HCT116 (cell line): ENCODE results near the gene TEX48. TPM values are rescaled to one million over a fixed set of nuclear protein-coding genes. Genes with fewer than 3 reads are reported as not detected.

Experiments used
- ATAC-seq: fragments of 200-7000 bp; cut with Tn5 transposase; 2 replicates; pipeline ENCODE4 v1.9.1; 2020; ENCODE audit warnings: mild to moderate bottlenecking, moderate library complexity
- BruUV-seq: library from RNA; stranded (reverse); fragments of 400-500 nt; replicated peaks from 2 replicates; lab custom pipeline; 2021; lab: Mats Ljungman, UMichigan
- CTCF ChIA-PET: fragments of 300-600 bp; sonication (Branson Sonifier 250); formaldehyde crosslinking; loops from one replicate; lab custom pipeline; 2021; ENCODE audit warnings: antibody characterized with exemption; lab: Charles Lee
- POLR2A ChIA-PET: fragments of 300-600, 350-600 bp; sonication (Branson Sonifier 250); formaldehyde crosslinking; loops from one replicate; lab custom pipeline; 2021; ENCODE audit warnings: antibody characterized with exemption; lab: Charles Lee
- RAD21 ChIA-PET, 2 experiments: fragments of 300-600 bp; sonication (Branson Sonifier 250); formaldehyde crosslinking; loops; one replicate each; lab custom pipeline; 2023; ENCODE audit warnings: low total read pairs in 2 of 2; ENCODE audit not compliant: uncharacterized antibody in 2 of 2, unreplicated experiment in 2 of 2, low non-redundant PET in 1 of 2; lab: Charles Lee
- DNase-seq: peaks from one replicate; pipeline ENCODE4 v3.0.0-alpha.2; 2010; ENCODE audit warnings: low read depth, low spot score
- H2AFZ ChIP-seq: fragments of 200-600 bp; shearing (Covaris generic), sonication (generic); 2 replicates; pipeline ENCODE4 v1.6.1; 2017; ENCODE audit warnings: low read depth, mixed run types, mixed read lengths, antibody characterized with exemption, low read length; ENCODE audit not compliant: poor library complexity, severe bottlenecking
- H3K27ac ChIP-seq: 2 replicates; pipeline ENCODE4 v1.5.1; 2012; ENCODE audit warnings: low read depth, low read length
- H3K27me3 ChIP-seq: fragments of 200-600 bp; sonication (generic); 2 replicates; pipeline ENCODE4 v1.6.1; 2016; ENCODE audit warnings: mixed run types, low read length, mixed read lengths; ENCODE audit not compliant: insufficient read depth
- H3K36me3 ChIP-seq, 2 experiments: fragments of 200-500 bp in 1 of 2; fragments of 200-600 bp in 1 of 2; sonication (Bioruptor generic) in 1 of 2; sonication (generic) in 1 of 2; 2 replicates each; pipeline versions ENCODE4 v1.5.1 to v1.6.1; 2014 to 2016; ENCODE audit warnings: low read length in 2 of 2, inconsistent platforms in 1 of 2, mixed read lengths in 1 of 2, mixed run types in 1 of 2; ENCODE audit not compliant: insufficient read depth in 2 of 2, control insufficient read depth in 1 of 2
- H3K4me1 ChIP-seq, 2 experiments: fragments of 200-600 bp in 1 of 2; sonication (generic) in 1 of 2; 2 replicates each; pipeline versions ENCODE4 v1.5.1 to v1.6.1; 2012 to 2017; ENCODE audit warnings: low read length in 2 of 2, inconsistent platforms in 1 of 2, mild to moderate bottlenecking in 1 of 2, mixed read lengths in 1 of 2, mixed run types in 1 of 2, moderate library complexity in 1 of 2; ENCODE audit not compliant: insufficient read depth in 2 of 2, control insufficient read depth in 1 of 2
- H3K4me2 ChIP-seq: fragments of 200-600 bp; sonication (generic); 2 replicates; pipeline ENCODE4 v1.6.1; 2017; ENCODE audit warnings: mixed run types, low read length, mixed read lengths
- H3K4me3 ChIP-seq, 2 experiments: fragments of 200-600 bp in 1 of 2; sonication (generic) in 1 of 2; replicated peaks in 1 of 2; 2 replicates each; pipeline ENCODE4 v1.5.1; 2011 to 2016; ENCODE audit warnings: low read length in 2 of 2, control low read depth in 1 of 2, low read depth in 1 of 2, mild to moderate bottlenecking in 1 of 2, mixed read lengths in 1 of 2, mixed run types in 1 of 2
- H3K79me2 ChIP-seq: fragments of 200-600 bp; sonication (generic); 2 replicates; pipeline ENCODE4 v1.6.1; 2017; ENCODE audit warnings: mild to moderate bottlenecking, mixed run types, low read length, moderate library complexity, mixed read lengths; ENCODE audit not compliant: insufficient read depth
- H3K9ac ChIP-seq: fragments of 200-600 bp; sonication (generic); 2 replicates; pipeline ENCODE4 v1.6.1; 2016; ENCODE audit warnings: low read length, mixed read lengths
- H3K9me2 ChIP-seq: fragments of 200-600 bp; sonication (generic), shearing (Covaris generic); 2 replicates; pipeline ENCODE4 v1.6.1; 2017; ENCODE audit warnings: mixed run types, mild to moderate bottlenecking, moderate library complexity; ENCODE audit not compliant: insufficient read depth
- H3K9me3 ChIP-seq, 2 experiments: fragments of 200-500 bp in 1 of 2; fragments of 200-600 bp in 1 of 2; sonication (Bioruptor generic) in 1 of 2; sonication (generic) in 1 of 2; 2 replicates each; pipeline ENCODE4 v1.6.1; 2014 to 2017; ENCODE audit warnings: low read length in 2 of 2, mixed read lengths in 2 of 2, inconsistent platforms in 1 of 2, low read depth in 1 of 2, mild to moderate bottlenecking in 1 of 2, mixed run types in 1 of 2, moderate library complexity in 1 of 2; ENCODE audit not compliant: control insufficient read depth in 1 of 2, insufficient read depth in 1 of 2
- H4K20me1 ChIP-seq: fragments of 200-600 bp; sonication (generic), shearing (Covaris generic); 2 replicates; pipeline ENCODE4 v1.6.1; 2017; ENCODE audit warnings: mixed run types, mild to moderate bottlenecking, moderate library complexity; ENCODE audit not compliant: insufficient read depth
- ELF1 ChIP-seq: IDR thresholded peaks from 2 replicates; pipeline ENCODE4 v1.6.1; 2012; ENCODE audit warnings: low read depth, borderline replicate concordance
- EZH2phosphoT487 ChIP-seq: fragments of 200-600 bp; IDR thresholded peaks from 2 replicates; pipeline ENCODE4 v1.6.1; 2018; ENCODE audit warnings: antibody characterized with exemption, borderline replicate concordance
- POLR2A ChIP-seq: IDR thresholded peaks from 2 replicates; pipeline ENCODE4 v1.7.0; 2011; ENCODE audit warnings: borderline replicate concordance; ENCODE audit not compliant: insufficient read depth, insufficient read length; ENCODE audit errors: extremely low read depth
- RAD21 ChIP-seq: IDR thresholded peaks from 2 replicates; pipeline ENCODE4 v1.6.1; 2012; ENCODE audit warnings: low read depth, mild to moderate bottlenecking
- REST ChIP-seq: IDR thresholded peaks from 2 replicates; pipeline ENCODE4 v1.6.1; 2012; ENCODE audit warnings: low read depth
- SIN3A ChIP-seq: IDR thresholded peaks from 2 replicates; pipeline ENCODE4 v1.6.1; 2012; ENCODE audit warnings: low read depth
- SRF ChIP-seq: IDR thresholded peaks from 2 replicates; pipeline ENCODE4 v1.6.1; 2012; ENCODE audit warnings: low read depth
- TCF7L2 ChIP-seq: IDR thresholded peaks from 2 replicates; pipeline ENCODE4 v1.7.0; 2011; ENCODE audit warnings: borderline replicate concordance, inconsistent platforms; ENCODE audit not compliant: insufficient read depth, insufficient read length; ENCODE audit errors: extremely low read depth
- intact Hi-C: fragments of 100-400 bp; cut with micrococcal nuclease; formaldehyde crosslinking; loops from 2 replicates; pipeline ENCODE4 v1.10.0; 2022
- total RNA-seq: library from RNA; stranded (reverse); gene quantifications from one replicate; pipeline ENCODE4 v1.2.1, GENCODE V29; 2021; ENCODE audit not compliant: unreplicated experiment

Gene TEX48
- total RNA-seq, 1 experiment from 2014 or later, result not detected

GRCh38 chr9:114694146-114694545, 12.2 kb upstream of the TEX48 start:
- no peak for ATAC-seq
- Histone ChIP-seq H3K4me2 (no peak overlapping the region), H3K79me2 (no peaks in the 10 kb centered on the region), H3K9me3 (no peaks in the 10 kb centered on the region), H3K36me3 (no peaks in the 10 kb centered on the region), H4K20me1 (no peaks in the 10 kb centered on the region), H2AFZ (no peak overlapping the region), H3K27me3 (peaks cover 5% of the 10 kb centered on the region; the same call in 1 of the 2 replicates), H3K9me2 (no peaks in the 10 kb centered on the region), H3K9ac (no peak overlapping the region), H3K27ac (no peak overlapping the region), H3K4me3 (no peak overlapping the region), H3K4me1 (peaks cover 16 to 52% of the 10 kb centered on the region in 2 experiments)
- no peak for DNase-seq
- no TSS peak for BruUV-seq
- POLR2A ChIA-PET, result no interaction called here
- RAD21 ChIA-PET, result no interaction called here
- no peak for TF ChIP-seq ELF1
- intact Hi-C loops, result no loop called here
- CTCF ChIA-PET, result no interaction called here

GRCh38 chr9:114693248-114693855, 11.4 kb upstream of the TEX48 start:
- H3K36me3 ChIP-seq, result no peaks in the 10 kb centered on the region
- RAD21 ChIA-PET, result no interaction called here
- H3K9me3 ChIP-seq, result no peaks in the 10 kb centered on the region
- H3K4me2 ChIP-seq, result no peak overlapping the region
- no peak overlapping the region for H2AFZ ChIP-seq
- BruUV-seq, result no TSS peak
- H4K20me1 ChIP-seq, result no peaks in the 10 kb centered on the region
- peaks cover 16 to 52% of the 10 kb centered on the region in 2 experiments for H3K4me1 ChIP-seq
- no peak overlapping the region for H3K4me3 ChIP-seq
- ATAC-seq, result no peak
- no peak overlapping the region for H3K27ac ChIP-seq
- TF ChIP-seq EZH2phosphoT487, result no peak
- no peak for TF ChIP-seq SIN3A
- TF ChIP-seq RAD21, result no peak
- TF ChIP-seq REST, result no peak
- TF ChIP-seq ELF1, result no peak
- TF ChIP-seq TCF7L2, result no peak
- no peak for TF ChIP-seq SRF
- no peak for TF ChIP-seq POLR2A
- no peak for DNase-seq
- CTCF ChIA-PET, result no interaction called here
- POLR2A ChIA-PET, result no interaction called here
- H3K9me2 ChIP-seq, result no peaks in the 10 kb centered on the region
- no peak overlapping the region for H3K9ac ChIP-seq
- intact Hi-C loops, result no loop called here
- H3K79me2 ChIP-seq, result no peaks in the 10 kb centered on the region
- H3K27me3 ChIP-seq, result peaks cover 5% of the 10 kb centered on the region; the same call in 1 of the 2 replicates
